Loucy (cell line): Measurements from ENCODE around the gene MSI1.

Source experiments
- H2AFZ ChIP-seq: fragments of 200-600 bp; sonication (generic); 2 replicates; pipeline ENCODE4 v1.6.0; 2016; ENCODE audit warnings: antibody characterized with exemption, mild to moderate bottlenecking, low read length, moderate library complexity
- H3F3A ChIP-seq: fragments of 200-600 bp; 2 replicates; pipeline ENCODE4 v1.6.0; 2016; ENCODE audit warnings: antibody characterized with exemption, low read depth, mild to moderate bottlenecking
- H3K27me3 ChIP-seq: fragments of 200-600 bp; sonication (generic); 2 replicates; pipeline ENCODE4 v1.6.1; 2014; ENCODE audit warnings: low read length, mild to moderate bottlenecking; ENCODE audit not compliant: insufficient read depth, poor library complexity, severe bottlenecking
- H3K36me3 ChIP-seq: fragments of 200-600 bp; sonication (generic); 2 replicates; pipeline ENCODE4 v1.6.1; 2016; ENCODE audit warnings: low read length; ENCODE audit not compliant: insufficient read depth
- H3K4me1 ChIP-seq: fragments of 200-600 bp; sonication (generic); 2 replicates; pipeline ENCODE4 v1.5.1; 2014; ENCODE audit warnings: low read length, mild to moderate bottlenecking; ENCODE audit not compliant: insufficient read depth, poor library complexity, severe bottlenecking
- H3K4me2 ChIP-seq: fragments of 200-600 bp; sonication (generic); 2 replicates; pipeline ENCODE4 v1.6.0; 2014; ENCODE audit warnings: antibody characterized with exemption, low read length, low read depth, mild to moderate bottlenecking; ENCODE audit not compliant: poor library complexity, severe bottlenecking
- H3K4me3 ChIP-seq: fragments of 200-600 bp; sonication (generic); 2 replicates; pipeline ENCODE4 v1.5.1; 2014; ENCODE audit warnings: low read length, mild to moderate bottlenecking, mixed read lengths; ENCODE audit not compliant: poor library complexity, severe bottlenecking
- H3K79me2 ChIP-seq: fragments of 200-600 bp; sonication (generic); 2 replicates; pipeline ENCODE4 v1.6.1; 2014; ENCODE audit warnings: low read length; ENCODE audit not compliant: insufficient read depth
- H3K9ac ChIP-seq: fragments of 200-600 bp; sonication (generic); 2 replicates; pipeline ENCODE4 v1.6.0; 2014; ENCODE audit warnings: mild to moderate bottlenecking, low read depth, low read length, moderate library complexity; ENCODE audit not compliant: poor library complexity, severe bottlenecking
- H3K9me2 ChIP-seq: fragments of 200-600 bp; sonication (generic); replicated peaks from 2 replicates; pipeline ENCODE4 v1.6.1; 2016; ENCODE audit warnings: low read depth, low read length, mixed read lengths
- H3K9me3 ChIP-seq: fragments of 200-600 bp; sonication (generic); 2 replicates; pipeline ENCODE4 v1.6.1; 2014; ENCODE audit warnings: mild to moderate bottlenecking, antibody characterized with exemption, low read length, low read depth; ENCODE audit not compliant: insufficient read depth
- H4K20me1 ChIP-seq: fragments of 200-600 bp; sonication (generic); 2 replicates; pipeline ENCODE4 v1.6.0; 2014; ENCODE audit warnings: antibody characterized with exemption, low read length, mild to moderate bottlenecking; ENCODE audit not compliant: insufficient read depth, poor library complexity, severe bottlenecking
- CTCF ChIP-seq: fragments of 200-600 bp; sonication (generic); conservative IDR thresholded peaks from 2 replicates; pipeline ENCODE4 v1.5.1; 2014; ENCODE audit warnings: mild to moderate bottlenecking, antibody characterized with exemption, low read length
- EZH2phosphoT487 ChIP-seq: fragments of 200-600 bp; IDR thresholded peaks from 2 replicates; pipeline ENCODE4 v1.6.1; 2018; ENCODE audit warnings: antibody characterized with exemption, mild to moderate bottlenecking, moderate library complexity, borderline replicate concordance

MSI1 gene

GRCh38 chr12:120347766-120348165 is 21.2 kb downstream of the MSI1 start:
- Histone ChIP-seq H4K20me1 (no peaks in the 10 kb centered on the region), H3K4me1 (no peaks in the 10 kb centered on the region), H3K4me2 (no peak overlapping the region), H3F3A (no peaks in the 10 kb centered on the region), H3K79me2 (no peaks in the 10 kb centered on the region), H3K9ac (no peak overlapping the region), H3K9me2 (no peaks in the 10 kb centered on the region), H3K4me3 (no peak overlapping the region), H3K36me3 (no peaks in the 10 kb centered on the region), H3K9me3 (no peaks in the 10 kb centered on the region), H3K27me3 (no peaks in the 10 kb centered on the region), H2AFZ (no peak overlapping the region)
- TF ChIP-seq CTCF (no peak), EZH2phosphoT487 (no peak)

DNA sequence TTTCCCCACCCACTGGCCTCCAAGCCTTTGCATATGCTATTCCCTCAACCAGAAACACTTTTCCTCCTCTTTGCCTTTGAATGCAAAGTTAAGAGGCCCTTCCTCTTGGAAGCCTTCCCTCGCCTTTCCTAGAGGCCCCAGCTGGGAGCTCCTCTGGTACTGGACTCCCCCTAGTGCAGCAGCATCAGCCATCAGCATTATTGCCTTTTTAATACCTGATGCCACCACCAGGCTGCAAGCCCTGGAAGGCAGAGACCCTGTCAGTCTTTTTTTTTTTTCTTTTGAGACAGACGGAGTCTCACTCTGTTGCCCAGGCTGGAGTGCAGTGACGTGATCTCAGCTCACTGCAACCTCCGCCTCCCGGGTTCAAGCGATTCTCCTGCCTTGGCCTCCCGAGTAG is 22.3 kb downstream of the MSI1 start:
- no peak overlapping the region for H3K4me3 ChIP-seq
- no peak overlapping the region for H2AFZ ChIP-seq
- no peak overlapping the region for H3K4me2 ChIP-seq
- H3K9me3 ChIP-seq = no peaks in the 10 kb centered on the region
- no peaks in the 10 kb centered on the region for H3K27me3 ChIP-seq
- H3K79me2 ChIP-seq = no peaks in the 10 kb centered on the region
- no peaks in the 10 kb centered on the region for H3K9me2 ChIP-seq
- no peak overlapping the region for H3K9ac ChIP-seq
- no peaks in the 10 kb centered on the region for H4K20me1 ChIP-seq
- no peaks in the 10 kb centered on the region for H3K4me1 ChIP-seq
- TF ChIP-seq CTCF = no peak; the same call in 1 of the 2 replicates
- no peak for TF ChIP-seq EZH2phosphoT487
- no peaks in the 10 kb centered on the region for H3F3A ChIP-seq
- H3K36me3 ChIP-seq = no peaks in the 10 kb centered on the region

DNA sequence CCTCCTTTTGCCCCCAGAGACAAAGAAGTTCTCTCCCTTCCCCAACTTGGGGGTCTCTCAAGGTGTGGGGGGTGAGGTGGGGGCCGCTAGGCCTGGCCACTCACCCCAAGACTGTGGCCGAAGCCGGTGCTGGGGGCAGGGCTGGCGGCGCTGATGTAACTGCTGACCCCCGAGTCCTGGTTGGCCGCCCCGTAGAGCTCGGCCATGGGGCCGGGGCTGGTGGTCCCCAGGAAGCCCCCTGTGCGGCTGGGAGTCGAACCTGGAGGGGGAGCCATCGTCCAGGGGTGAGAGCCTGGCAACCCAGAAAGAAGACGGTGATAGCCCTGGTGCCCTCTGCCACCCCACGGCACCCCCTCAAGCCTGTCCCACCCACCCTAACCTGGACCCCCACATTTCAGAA is 22.9 kb downstream of the MSI1 start:
- H3K4me3 ChIP-seq = no peak overlapping the region
- H3F3A ChIP-seq = no peaks in the 10 kb centered on the region
- H3K4me1 ChIP-seq = no peaks in the 10 kb centered on the region
- no peak overlapping the region for H3K4me2 ChIP-seq
- H2AFZ ChIP-seq = no peak overlapping the region
- no peaks in the 10 kb centered on the region for H3K27me3 ChIP-seq
- no peaks in the 10 kb centered on the region for H3K79me2 ChIP-seq
- H3K9me2 ChIP-seq = no peaks in the 10 kb centered on the region
- no peak overlapping the region for H3K9ac ChIP-seq
- no peaks in the 10 kb centered on the region for H3K9me3 ChIP-seq
- TF ChIP-seq EZH2phosphoT487 = no peak
- TF ChIP-seq CTCF = no peak
- H3K36me3 ChIP-seq = no peaks in the 10 kb centered on the region
- H4K20me1 ChIP-seq = no peaks in the 10 kb centered on the region
